ENCODE measurements around the gene FAM219B.
"Not testable (repeated sequence)": the region's sequence is repeated elsewhere in the genome, so short reads cannot be mapped to it uniquely, and the experiment has no call there.

Gene FAM219B

DNA sequence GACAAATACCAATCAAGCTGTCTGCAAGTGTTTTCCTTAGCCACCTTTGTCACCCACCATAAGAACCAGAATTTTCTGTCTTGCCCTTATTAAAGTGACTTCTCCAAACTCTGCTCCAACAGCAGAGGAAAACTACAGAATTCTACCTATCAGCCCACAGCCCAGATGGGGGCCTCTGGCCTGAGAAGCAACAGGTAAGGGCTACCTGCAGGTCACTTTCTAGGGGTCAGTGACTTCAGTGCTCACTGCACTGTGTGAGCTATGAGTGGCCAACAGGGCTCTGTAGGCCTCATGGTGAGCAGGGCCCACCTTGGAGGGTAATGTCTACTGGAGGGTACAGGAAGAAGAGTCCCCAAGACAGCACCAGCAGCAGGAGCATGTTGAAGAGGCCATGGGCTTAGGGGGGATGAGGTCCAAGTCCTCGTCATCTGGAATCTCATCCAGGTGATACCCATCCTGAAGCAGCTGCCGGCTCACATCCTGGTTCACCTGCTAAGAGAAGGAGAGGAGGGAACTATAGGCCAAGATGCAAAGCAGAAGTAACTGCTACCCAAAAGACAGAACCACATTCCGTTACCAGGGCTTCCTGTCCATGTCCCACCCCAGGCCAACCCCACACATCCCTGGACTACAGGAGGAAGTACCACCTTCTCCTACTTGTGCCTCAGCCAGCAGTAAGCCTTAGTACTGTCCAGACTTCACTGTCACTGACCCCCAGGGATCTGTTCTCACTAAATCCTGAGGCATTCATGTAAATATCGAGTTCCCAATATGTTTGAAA is 4.2 kb downstream of the FAM219B start:
- no peak for DNase-seq

DNA sequence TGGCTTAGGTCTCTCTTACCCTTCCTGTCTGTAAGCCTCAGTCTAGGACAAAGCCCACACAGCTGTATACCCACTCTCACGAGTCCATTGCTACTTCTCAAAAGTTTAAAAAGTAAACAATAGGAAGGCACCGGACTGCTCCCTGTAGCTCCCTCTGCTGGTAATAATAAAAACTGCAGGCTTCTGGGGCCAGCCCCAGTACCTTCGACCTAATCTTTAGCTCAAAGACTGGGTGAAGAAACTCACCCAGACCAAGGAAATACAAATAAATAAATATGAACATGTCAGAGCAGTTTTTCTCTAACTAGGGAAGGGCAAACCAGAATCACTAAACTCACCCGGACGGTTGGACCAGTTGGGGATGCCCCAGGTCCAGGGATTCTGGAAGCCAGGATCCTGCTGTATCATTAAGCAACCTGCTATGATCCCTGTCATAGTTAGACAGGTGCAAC is 5.0 kb downstream of the FAM219B start:
- DNase-seq, result peak; percentile 70

DNA sequence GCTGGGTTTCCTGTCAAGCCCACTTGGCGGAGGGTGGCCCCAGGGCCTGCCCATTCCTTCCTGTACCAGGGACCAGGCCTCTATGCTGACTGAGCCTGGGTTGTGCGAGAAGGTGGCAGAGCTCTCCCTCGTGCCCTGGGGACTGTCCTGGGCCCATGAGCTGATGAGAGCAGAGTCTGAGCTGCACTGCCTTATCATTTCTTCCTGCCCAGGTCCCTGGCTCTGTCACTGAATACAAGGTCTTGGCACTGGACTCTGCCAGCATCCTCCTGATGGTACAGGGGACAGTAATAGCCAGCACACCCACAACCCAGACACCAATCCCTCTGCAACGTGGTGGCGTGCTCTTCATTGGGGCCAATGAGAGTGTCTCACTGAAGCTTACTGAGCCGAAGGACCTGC is 9.3 kb downstream of the FAM219B start:
- no peak for DNase-seq

DNA sequence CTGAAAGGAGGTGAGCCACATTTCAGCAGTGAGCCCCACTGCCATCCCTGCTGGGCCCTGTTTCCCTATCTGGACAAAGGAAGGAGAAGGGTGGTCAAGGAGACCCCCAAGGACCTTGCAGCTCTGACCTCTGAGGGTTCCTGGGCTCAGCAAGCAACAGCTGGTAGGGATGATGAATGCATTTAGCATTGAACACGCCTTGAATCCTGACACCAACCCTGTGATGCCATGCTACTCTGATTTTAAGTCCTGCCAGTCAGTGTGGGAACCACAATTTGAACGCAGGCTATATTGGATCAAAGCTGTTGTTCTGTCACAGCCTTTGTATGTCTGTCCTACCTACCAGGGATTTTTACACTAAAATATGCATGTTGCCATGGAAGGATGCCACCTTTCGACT is 10.3 kb downstream of the FAM219B start:
- DNase-seq, result no peak

DNA sequence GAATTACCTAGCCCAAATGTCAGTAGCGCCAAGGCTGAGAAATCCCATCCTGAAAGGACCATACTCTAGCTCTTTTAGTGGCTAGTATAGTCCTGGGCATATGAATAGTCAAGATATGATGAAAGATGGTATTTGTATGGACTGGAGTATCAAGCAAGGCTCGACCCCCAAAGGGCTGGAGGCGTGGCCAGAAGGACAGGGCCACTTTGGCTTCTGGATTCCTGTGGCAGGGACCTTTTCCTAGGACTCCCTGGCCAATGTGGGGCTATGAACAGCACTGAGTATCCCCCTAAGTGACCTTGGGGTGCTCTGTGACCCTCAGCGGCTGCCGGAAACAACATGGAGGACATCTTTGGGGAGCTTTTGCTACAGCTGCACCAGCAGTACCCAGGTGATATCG is 10.8 kb downstream of the FAM219B start:
- DNase-seq, result no peak

DNA sequence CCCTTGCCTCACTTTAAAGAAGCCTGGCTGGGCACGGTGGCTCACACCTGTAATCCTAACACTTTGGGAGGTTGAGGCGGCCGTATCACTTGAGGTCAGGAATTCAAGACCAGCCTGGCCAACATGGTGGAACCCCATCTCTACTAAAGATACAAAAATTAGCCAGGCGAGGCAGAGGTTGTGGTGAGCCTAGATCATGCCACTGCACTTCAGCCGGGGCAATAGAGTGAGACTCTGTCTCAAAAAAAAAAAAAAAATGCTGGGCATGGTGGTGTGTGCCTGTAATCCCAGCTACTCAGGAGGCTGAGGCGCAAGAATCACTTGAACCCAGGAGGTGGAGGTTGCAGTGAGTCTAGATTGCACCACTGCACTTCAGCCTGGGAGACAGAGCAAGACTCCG is 12.3 kb downstream of the FAM219B start:
- not testable (repeated sequence) for DNase-seq

DNA sequence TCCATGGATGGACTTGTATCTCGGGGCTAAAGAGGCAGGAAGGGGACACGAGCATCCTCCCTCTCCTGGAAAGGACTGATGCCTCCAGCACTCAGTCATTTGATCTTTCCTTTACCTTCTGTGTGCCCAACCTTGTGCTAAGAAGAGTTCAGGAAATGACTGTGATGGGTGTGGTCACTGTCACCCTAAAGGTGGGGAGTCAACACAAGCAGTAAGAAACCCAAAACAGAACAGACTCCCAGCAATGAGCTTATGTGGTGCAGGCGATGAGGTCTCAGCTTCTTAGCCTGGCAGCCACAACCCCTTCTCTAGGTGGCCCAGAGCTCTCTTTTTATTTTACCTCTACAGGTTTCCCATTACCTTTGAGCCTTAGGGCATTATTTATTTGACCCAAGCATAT is 13.0 kb downstream of the FAM219B start:
- no peak for DNase-seq

DNA sequence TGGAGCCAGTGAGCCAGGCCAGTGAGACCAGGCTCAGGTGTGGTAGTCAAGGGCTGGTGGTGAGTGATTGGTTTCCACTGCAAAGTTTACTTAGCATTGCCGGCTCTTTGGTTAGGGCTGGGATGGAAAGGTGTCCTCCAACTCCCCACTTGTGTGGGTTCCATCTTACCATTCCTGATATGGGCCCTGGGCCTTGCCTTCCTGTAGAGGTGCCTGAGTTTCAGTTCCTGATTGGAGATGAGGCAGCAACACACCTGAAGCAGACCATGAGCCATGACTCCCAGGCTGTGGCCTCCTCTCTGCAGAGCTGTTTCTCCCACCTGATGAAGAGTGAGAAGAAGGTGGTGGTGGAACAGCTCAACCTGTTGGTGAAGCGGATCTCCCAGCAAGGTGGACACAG is 13.7 kb downstream of the FAM219B start:
- no peak for DNase-seq

DNA sequence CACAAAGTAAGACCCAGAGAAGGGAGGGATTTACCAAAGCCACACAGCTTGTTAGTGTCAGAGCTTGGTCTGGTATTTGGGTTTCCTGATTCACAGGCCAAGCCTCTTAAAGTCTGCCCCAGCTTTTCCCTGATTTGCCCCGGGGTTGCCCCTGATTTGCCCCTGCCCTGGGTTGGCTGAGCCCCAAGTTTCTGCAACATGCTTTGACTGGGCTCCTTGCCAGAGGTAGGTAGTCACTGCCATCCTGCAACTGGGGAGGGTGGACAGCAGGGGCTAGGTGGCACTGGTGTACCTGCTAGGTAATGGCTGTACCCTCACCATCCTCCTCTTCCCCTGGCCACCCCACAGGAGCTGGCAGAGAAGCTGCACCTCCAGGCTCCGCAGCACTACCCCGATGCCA is 14.3 kb downstream of the FAM219B start:
- DNase-seq, result no peak

DNA sequence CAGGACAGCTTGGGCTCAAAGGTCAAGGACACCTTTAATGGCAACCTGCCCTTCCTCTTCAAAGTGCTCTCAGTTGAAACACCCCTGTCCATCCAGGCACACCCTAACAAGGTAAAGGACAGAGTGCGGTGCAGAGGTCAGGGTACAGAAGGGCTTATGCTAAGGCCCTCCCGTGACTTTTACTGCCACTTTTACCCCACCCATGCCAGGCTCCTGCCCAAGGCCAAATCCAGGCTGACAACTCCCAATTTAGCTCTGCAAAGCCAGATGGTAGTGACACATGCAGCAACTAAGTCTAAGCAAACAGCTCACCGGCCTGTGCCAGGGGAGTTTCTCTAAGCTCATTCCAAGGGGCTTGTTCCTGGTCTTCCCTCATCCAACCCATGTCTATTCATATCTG is 15.2 kb downstream of the FAM219B start:
- DNase-seq, result no peak

DNA sequence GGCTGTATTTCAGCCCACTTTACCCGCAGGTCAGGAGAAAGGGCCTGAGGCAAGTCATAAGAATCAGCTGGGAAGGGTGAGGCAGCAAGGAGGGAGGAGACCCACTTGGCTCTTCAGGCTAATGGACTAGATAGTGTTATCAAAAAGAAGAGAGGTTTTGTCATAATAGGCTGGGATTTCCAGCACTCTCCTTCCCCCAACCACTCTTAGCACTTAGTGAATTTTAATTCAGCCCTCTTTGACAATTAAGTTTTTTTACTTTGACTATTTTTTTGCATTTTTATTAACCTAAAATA is 16.0 kb downstream of the FAM219B start:
- no peak for DNase-seq

DNA sequence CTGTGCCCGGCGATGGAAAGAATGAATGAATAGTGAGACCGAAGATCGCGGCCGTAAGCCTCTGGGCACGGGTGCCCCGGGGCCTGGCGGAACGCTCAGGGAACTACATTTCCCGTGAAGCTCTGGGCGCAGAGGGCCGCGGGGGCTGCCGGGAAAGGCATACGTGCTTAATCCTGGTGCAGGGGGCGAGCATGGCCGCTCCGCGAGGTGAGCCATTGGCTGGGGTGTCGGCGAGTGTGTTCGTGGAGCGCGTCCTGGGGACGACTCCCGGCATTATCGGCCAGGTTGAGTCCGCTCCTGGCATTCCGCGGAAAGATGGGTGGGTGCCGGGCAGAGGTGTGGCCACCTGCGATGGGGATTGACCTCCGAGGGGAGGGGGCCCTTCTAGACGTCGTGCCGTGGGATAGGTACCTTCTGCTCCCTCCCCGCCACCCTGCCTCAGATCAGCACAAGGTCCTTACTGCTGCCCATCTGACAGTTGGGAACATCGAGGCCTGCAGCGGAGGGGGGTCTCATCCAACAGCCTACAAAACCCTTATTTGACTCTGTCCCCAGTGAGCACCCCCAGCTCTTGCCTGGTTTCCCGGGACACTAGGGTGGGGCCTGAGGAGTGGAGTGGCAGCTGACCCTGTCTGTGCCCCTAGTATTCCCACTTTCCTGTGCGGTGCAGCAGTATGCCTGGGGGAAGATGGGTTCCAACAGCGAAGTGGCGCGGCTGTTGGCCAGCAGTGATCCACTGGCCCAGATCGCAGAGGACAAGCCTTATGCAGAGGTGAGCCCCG is 16.6 kb downstream of the FAM219B start, which contains the start of gene MPI:
Gene MPI (plus strand): TSS at position 160 of the 782 bp plus-strand sequence. CDS start 32 bp downstream, at position 192.
- DNase-seq, result peak; percentile 90

DNA sequence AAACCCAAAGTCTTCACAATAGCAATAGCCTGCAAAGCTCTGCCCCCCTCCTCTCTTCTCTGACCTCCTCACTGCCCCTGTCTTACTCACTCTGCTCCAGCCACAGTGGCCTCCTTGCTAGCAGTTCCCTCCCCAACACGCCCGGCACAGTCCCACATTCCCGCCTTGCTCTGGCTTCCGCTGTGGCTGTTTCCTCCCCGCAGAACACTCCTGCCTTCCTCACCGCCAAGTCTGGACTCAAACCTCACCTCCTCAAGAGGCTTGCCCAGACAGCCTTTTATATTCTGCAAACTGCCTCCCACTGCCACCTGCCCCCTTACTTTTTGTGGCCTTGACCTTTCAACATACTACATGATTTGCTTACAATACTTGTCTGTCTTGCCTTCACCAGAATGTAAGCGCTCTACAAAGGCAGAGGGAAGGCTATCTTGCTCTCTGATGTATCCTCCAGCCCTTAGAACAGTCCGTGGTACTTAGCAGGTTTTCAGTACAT is 17.2 kb downstream of the FAM219B start:
- DNase-seq, result no peak

DNA sequence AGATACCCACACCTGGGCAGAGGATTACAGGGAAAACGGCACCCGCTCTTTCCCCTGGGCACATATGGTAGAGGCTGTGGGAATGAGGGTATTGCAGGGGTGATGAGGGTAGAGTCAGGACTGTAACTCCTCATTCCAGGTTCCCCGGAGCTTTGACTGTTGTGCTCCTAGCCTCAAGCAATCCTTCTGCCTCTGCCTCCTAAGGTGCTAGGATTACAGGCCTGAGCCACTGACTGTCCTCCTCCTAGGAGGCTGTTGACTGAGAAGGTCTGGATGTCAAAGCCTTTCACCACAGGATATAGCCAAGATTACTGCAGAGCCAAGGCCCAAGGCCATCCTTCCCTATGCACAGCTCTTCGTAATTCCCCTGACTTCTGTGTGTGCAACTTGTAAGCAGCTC is 17.9 kb downstream of the FAM219B start:
- DNase-seq, result no peak

DNA sequence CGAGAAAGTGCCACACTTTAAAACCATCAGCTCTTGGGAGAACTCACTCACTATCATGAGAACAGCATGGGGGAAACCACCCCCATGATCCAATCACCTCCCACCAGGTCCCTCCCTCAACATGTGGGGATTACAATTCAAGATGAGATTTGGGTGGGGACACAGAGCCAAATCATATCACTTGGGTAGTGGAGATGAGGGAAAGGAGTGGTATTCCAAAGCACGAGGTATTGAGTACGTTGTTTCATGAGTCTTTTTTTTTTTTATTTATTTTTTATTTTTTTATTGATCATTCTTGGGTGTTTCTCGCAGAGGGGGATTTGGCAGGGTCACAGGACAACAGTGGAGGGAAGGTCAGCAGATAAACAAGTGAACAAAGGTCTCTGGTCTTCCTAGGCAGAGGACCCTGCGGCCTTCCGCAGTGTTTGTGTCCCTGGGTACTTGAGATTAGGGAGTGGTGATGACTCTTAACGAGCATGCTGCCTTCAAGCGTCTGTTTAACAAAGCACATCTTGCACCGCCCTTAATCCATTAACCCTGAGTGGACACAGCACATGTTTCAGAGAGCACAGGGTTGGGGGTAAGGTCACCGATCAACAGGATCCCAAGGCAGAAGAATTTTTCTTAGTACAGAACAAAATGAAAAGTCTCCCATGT is 19.0 kb downstream of the FAM219B start:
- not testable (repeated sequence) for DNase-seq

DNA sequence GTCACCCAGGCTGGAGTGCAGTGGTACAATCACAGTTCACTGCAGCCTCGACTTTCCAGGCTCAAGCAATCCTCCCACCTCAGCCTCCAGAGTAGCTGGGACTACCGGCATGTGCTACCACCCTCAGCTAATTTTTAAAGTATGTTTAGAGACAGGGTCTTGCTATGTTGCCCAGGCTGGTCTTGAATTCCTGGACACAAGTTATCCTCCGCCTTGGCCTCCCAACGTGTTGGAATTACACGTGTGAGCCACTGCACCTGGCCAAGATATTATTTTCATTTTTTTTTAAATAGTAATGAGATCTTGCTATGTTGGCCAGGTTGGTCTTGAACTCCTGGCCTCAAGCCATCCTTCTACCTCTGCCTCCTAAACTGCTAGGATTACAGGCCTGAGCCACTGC is 21.2 kb downstream of the FAM219B start:
- no peak for DNase-seq

DNA sequence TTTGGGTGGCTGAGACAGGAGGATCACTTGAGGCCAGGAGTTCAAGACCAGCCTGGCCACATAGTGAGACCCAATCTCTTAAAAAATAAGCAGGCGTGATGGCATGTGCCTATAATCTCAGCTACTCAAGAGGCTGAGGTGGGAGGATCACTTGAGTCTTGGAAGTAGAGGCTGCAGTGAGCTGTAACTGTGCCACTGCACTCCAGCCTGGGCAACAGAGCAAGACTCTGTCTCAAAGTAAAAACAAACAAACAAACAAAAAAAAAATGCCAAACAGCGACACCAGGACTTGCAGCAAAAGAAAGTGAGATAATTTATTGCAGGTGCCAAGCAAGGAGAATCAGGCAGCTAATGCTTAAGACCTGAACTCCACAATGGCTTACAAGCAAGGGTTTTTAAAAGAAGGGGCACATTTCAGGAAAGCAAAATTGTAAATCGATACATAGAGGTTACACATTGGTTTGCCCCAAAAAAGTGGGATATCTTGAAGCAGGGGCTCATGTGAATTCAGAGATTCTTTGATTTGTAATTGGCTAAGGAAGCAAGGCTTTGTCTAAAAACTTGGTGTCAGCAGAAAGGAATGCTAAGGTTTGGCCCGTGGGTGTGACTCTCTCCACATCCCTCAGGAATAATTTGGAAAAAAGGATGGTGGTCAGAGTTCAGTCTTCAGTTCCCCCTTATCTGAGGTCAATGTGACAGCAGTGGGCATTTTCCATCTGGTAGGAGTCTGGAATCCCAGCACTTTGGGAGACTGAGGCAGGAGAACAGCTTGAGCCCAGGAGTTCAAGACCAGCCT is 22.0 kb downstream of the FAM219B start:
- no peak for DNase-seq

DNA sequence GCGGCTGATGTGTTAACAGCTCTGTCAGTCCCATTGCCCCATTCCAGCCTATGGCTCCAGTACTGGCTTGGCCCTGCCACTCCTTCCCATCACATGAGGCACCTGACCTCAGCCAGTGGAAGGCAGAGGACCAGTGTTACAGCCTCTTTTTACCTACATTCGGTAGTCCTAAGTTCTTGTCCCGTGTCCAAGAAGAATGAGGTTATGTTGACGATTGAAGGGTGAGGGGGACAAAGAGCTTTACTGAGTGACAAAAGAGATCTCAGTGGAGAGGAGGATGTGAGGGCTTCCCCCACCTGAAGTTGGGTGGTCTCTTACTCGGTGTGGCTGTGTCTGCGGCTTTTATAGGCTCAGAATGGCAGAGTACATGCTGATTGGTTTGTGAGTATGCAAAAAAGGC is 24.1 kb downstream of the FAM219B start:
- DNase-seq, result no peak

DNA sequence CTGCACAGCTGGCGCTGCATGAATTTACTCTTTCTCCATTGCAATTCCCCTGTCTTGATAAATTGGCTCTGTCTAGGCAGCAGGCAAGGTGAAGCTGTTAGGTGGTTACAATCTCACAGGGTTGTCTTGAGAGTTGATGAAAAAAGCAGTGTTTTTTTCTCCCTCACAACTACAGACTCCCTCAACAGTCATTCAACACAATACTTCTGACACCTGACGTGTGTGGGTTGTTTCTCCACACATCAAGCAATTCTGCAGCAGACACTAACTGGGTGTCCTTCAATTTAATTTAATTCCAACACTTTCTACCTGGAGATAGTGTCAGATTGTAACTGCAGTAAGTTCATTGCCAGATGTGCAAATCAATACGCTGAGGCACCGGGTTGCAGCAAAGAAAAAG is 28.4 kb downstream of the FAM219B start:
- no peak for DNase-seq

DNA sequence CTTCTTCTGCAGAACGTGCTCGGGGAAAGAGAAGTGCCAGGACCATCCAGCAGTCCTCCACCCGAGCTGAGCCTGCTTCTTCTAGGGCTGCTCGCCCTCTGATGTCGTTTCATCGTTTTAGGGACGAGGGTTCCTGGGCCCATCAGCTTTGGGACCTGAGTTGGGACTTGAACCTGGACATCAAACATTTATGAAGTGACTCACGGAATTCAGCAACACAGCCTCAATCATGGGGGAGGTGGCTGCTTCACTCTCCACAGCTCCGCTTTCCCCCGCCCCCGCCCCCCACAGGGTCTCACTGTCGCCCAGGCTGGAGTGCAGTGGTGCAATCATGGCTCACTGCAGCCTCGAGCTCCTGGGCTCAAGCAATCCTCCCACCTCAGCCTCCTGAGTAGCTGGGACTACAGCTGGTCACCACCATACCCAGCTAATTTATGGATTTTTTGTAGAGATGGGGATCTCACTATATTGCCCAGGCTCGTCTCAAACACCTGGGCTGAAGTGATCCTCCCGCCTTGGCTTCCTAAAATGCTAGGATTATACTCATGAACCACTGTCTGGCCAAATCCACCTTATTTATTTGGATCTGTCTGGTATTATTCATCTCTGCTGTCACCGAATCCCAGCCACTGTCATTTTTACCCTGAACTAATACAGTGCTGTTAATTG is 32.8 kb downstream of the FAM219B start:
- DNase-seq, result peak; percentile 19

DNA sequence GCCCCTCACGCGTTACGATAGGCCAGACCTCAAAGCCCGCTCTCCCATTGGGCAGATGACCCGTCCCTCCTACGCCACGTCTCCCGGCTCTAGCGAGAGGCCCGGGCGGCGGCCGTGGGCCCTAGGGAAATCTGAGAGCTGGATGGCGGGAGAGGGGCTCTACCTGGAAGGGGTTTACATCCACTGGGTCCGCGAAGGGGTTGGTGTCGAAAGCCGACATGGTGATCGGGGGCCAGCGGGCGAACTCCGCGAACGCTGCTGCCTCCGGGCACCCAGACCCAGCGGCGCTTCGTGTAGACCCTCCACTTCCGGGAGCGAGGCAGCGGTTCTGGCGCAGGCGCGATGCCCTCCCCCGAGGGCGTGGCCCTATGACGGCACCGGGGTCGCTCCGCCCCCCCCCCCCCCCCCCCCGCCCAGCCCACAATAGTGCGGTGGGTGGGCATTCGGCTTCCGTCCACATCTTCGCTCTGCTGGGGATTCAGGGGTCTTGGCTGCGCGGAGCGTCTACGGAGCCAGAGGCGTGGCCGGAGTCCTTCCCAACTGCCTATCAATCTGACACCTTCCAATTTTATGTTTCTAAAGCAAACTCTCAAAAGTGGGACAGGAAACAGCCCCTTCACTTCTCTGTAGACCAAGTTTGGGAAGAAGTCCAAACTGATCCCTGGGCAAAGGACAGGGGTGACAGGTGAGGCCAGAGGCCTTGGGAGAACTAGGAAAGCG is 33.5 kb downstream of the FAM219B start, which contains the start of gene SCAMP2:
Gene SCAMP2 (minus strand): TSS at position 330 of the 720 bp plus-strand sequence. CDS start 110 bp downstream, at position 220.
- peak; percentile 92 for DNase-seq

DNA sequence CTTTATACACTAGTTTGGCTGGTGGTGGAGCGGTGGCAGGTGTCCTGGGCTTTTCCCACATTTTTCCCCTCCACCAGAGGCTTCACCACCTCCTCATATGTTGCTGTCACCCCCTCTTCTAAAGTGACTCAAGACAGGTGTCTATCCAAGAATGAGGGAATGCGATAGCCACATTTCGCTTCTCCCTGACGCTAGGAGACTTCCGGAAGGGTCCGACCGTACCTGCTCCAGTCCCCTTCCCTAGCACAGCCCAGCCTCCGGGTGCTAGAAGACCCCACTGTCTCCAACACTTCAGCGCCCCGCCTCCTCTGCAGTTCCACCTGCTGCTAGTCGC is 34.0 kb downstream of the FAM219B start:
- no peak for DNase-seq

Measured in stimulated activated CD4-positive, alpha-beta T cell treated with anti-CD3 and anti-CD28 coated beads, Interleukin-4, amount 100 ng/mL, for 24 hours (primary cell).